SH-SY5Y (cell line): ENCODE results near the gene NECAB3.

Experiments used
- GATA2 ChIP-seq: IDR thresholded peaks from 2 replicates; pipeline ENCODE4 v1.6.1; 2011; ENCODE audit warnings: mild to moderate bottlenecking, low read depth, low read length
- GATA3 ChIP-seq: IDR thresholded peaks from 2 replicates; pipeline ENCODE4 v1.6.1; 2011; ENCODE audit warnings: low read depth, mild to moderate bottlenecking, low read length, moderate library complexity

NECAB3 gene

DNA sequence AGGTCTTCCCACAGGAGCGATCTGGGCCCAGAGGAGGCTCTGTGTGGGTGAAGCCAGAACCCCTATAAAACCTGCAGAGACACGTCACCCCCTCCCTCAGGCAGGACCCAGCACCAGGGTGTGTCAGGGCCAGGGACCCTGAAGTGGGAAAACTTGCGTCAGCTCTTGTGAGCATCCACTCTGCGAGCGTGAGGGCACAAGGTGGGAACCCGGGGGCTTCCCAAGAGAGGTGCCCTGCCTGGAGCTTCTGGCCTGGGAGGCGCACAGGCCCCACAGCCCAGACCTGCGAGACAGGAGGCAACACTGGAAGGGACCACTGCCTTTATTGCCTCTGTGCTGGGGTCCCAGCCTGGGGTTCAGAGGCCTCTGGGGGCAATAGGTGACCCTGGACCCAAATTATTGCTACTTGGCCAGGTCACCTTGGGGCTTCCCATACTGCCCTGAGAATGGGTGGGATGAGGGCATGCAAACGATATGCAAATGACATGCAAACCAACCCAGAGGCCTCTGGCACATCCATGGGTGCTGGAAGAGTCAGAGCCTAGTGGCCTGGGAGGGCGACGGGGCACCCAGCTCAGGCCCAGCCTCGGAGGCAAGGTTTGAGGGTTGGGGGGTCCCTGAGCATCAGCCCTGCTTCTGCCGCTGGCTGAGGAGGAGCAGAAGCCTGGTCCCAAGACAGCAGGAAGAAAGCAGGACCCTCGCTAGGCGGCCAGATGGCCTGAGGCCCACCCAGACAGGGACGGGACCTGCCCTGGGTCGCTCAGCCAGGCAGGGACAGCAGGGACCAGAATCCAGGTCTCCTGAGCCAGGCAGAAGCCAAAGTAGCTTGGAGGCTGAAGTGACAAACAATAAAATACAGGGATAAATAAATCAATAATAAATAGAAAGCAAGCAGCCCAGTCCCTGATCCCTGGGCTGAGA, 17.2 kb downstream of the NECAB3 start:
- TF ChIP-seq GATA3, result no peak
- no peak for TF ChIP-seq GATA2

DNA sequence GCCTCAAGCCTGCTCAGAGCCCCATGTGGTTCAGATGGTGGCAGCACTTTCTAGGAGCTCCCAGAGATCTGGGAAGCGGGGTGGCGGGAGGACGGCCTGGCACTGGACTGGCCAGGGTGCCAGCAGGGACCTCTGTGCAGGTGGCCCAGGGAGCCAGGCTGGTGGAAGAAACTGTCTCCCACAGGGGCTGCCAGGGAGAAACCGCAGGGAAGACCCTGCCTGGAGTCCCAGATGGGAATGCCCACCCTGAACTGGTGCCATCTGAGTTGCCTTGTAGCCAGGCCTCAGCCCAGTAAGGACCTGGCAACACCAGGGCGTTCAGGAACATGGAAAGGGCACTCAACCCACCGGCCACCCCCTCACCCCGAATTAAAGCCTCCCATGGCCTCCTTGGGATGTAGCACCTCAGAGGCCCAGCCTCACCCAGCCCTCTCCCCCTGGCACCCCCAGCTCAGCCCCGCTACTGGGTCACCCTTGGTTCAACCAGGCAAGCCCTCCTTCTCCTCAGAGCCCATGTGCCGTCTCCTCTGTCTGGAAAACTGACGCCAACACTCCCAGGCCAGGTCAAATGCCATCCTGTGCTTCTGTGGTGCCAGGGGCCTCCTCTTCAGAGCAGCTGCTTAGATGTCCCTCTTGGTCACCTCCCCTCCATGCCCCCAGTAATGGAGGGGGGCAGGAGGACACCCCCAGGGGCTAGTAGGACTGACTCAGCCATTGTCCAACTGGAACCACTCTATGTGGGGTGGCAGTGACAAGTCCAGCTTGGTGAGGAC, 18.0 kb downstream of the NECAB3 start:
- TF ChIP-seq GATA3 (no peak), GATA2 (no peak)

DNA sequence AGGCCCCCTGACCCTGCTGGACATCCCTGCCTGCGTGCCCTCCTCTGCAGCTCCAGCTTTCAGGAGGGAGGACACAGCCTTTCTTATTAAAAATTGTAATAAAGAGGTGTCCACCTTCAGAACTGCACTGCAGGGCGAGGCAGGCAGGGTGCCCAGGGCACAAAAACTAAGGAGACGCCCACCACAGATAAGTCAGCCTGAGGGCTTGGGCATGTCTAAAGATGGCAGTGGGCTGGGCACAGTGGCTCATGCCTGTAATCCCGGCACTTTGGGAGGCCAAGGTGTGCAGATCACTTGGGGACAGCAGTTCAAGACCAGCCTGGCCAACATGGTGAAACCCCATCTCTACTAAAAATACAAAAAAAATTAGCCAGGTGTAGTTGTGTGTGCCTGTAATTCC, 19.1 kb downstream of the NECAB3 start:
- no peak for TF ChIP-seq GATA2
- TF ChIP-seq GATA3, result no peak

DNA sequence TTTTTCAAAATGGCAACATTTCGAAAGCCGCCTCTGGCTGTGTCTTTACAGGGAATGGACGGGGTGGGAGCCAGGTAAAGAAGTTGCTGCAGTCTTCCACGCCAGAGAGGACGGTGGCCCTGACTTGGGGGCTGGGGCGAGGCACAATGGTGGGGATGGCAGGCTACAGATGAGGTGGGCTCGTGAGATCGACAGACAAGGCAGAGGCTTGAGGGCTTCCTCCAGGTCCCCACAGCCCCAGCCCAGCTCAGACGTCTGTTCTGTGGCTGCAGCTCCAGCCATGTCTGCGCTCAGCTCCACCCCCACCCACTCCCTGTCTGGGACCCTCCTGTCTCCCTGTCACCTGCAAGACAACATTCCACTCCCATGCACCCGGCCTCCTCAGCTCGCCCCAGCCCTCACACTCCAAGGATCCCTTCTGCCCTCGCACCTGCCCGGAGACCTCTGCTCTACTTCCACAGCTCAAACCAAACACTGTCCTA, 19.5 kb downstream of the NECAB3 start:
- TF ChIP-seq GATA2 (no peak), GATA3 (no peak)

DNA sequence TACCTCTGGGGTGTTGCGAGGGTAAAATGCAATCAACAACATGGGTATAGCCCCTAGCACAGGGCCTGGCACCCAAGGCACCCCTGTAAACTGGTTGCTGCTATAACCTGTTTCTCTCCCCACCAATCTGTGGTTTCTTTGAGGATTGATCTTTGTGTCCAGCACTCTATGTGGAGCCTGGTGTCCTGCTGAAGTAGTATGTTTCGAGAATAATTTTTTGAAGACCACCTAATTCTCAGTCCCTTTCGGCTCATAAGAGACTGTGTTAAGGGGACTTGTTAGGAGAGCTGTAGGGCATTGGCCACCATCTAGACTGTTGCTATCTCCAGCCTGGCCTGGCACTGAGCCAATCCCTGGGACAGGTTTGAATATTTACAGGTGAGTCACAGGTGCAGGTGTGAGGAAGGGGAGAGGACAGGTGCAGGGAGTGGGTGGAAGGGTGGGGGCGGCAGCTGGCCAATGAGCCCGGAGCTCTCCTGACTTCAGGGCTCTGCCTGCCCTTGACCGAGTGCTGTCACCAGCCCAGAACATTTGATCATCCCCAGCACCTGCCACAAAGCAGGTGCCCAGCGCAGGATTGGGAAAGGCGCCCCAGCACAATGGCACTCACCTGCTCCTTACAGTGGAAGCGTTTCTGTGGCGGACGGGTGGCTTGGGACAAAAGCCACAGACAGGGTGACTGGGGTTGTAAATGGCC, 20.2 kb downstream of the NECAB3 start:
- TF ChIP-seq GATA2 (no peak), GATA3 (no peak)

DNA sequence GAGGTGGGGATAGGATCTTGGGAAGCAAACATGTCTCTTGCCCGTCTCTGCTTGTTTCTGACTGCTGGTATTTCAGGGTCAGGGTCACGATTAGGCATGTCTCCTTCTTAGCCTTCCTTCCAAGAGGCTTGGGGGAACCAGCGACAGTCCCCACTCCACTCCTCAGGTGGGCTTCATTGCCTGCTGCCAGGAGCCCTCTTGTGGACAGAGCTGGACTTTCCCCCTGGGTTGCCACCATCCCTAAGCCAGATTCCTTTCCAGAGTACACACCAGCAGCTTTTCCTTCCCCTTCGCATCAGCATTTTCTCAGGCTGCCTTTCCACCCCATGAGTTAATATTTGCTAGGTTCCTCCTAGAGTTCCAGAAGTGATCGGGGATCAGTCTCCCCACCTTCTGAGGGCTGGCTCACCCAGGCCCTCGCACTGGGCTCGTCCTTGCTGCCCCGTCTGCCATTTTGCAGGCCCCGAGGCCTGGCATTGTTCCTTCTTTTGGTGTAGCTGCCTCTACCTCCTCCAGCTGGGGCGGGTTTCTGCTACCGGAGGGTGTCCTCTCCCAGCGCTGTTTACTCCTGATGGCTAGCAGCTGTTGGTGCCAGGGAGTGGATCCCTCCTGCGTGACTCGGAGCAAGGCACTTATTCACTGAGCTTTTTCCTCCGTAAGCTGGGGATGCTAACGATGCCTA, 20.9 kb downstream of the NECAB3 start:
- TF ChIP-seq GATA3, result no peak
- no peak for TF ChIP-seq GATA2

GRCh38 chr20:33651562-33652048, 22.6 kb downstream of the NECAB3 start:
- no peak for TF ChIP-seq GATA3
- TF ChIP-seq GATA2, result no peak

DNA sequence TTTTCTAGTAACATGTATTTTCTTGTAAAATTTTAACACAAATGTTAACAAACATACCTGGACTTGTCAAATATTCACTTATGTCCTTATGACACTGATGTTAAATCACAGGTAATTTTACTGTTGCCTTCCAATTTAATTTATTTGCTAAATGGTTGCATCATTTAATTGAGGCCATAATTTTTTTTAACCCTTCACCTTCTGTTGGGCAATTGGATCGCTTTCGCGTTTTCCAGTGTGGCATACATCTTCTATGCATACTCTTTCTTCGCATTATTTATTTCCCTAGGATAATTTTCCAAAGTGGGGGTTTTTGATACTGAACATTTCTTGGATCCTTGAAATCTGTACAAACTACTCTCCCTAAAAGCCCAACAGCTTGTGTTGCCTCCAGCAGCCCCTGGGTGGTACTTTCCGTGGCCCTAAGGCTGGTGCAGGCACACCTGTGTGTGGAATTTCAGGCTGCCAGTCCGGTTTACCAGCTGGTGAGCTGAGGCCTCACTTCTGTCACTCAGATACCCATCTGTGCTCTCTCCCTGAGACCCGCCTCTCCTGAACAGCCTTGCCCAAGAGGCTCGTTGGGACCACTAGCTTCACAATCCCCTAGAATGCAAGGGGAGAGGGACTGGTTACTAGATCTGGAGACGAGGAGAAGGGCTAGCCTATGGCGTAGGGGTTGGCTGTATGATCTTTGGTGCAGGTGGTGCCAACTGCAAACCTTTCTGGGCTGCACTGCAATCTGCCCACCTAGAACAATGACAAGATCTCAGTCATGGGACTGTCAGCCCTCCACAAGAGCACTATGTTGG, 23.3 kb downstream of the NECAB3 start:
- TF ChIP-seq GATA2, result no peak
- TF ChIP-seq GATA3, result no peak

DNA sequence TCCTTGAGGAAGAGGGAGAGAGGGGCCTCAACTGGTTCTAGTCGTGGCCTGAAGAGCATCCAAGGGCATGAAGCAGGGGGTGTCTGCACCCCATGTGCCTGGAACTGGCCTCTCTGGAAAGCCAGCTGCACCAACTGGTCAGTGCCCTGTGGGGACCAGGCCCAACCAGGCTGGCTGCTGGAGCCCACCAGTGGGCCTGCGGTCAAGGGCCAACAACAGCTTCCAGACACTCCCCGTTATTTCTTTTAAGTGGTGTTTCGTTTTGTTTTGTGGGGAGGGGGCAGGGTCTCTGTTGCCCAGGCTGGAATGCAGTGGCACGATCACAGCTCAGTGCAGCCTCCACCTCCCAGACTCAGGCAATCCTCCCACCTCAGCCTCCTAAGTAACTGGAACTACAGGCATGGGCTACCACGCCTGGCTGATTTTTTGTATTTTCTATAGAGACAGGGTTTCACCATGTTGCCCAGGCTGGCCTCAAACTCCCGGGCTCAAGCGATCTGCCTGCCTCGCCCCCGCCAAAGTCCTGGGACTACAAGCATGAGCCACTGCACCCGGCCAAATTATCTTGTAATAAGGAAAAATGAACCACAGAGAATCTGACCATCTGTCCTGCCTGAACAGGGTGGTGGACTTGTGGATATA, 24.0 kb downstream of the NECAB3 start:
- TF ChIP-seq GATA3 (no peak), GATA2 (no peak)

DNA sequence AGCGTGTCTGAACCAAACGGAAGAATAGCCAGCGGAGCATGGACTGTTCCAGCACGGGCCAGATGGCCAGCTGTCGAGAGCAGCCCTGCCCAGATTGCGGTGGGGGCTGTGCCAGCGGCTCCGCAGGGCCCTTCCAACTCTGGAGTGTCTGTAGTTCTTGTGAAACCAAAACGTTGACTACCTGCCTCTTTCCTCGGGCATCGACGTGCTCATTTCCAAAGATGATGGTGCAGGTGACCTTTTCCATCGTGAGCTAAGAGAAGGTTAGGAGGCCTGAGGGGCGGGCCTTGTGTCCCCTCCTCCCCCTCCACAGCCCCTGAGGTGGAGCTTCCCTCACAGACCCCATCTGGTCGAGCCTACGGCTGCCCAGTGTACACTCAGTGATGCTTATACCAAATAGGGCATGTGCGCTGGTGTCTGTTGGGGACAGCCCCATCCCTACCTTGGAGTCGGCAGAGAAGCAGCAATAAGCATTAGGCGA, 25.0 kb downstream of the NECAB3 start:
- TF ChIP-seq GATA3, result no peak
- TF ChIP-seq GATA2, result no peak

- TF ChIP-seq GATA3 (no peak), GATA2 (no peak)
These were observed 25.7 kb downstream of the NECAB3 start for GRCh38 chr20:33648396-33649004.
